NCI-H2196 (cell line): ENCODE data around the gene HFM1.
"Not testable (repeated sequence)": the region's sequence is repeated elsewhere in the genome, so short reads cannot be mapped to it uniquely, and the experiment has no call there.

Source experiments
- DNase-seq: peaks from one replicate; lab custom pipeline; 2025; ENCODE audit not compliant: unreplicated experiment; lab: John Stamatoyannopoulos, UW

The HFM1 gene, protein sequence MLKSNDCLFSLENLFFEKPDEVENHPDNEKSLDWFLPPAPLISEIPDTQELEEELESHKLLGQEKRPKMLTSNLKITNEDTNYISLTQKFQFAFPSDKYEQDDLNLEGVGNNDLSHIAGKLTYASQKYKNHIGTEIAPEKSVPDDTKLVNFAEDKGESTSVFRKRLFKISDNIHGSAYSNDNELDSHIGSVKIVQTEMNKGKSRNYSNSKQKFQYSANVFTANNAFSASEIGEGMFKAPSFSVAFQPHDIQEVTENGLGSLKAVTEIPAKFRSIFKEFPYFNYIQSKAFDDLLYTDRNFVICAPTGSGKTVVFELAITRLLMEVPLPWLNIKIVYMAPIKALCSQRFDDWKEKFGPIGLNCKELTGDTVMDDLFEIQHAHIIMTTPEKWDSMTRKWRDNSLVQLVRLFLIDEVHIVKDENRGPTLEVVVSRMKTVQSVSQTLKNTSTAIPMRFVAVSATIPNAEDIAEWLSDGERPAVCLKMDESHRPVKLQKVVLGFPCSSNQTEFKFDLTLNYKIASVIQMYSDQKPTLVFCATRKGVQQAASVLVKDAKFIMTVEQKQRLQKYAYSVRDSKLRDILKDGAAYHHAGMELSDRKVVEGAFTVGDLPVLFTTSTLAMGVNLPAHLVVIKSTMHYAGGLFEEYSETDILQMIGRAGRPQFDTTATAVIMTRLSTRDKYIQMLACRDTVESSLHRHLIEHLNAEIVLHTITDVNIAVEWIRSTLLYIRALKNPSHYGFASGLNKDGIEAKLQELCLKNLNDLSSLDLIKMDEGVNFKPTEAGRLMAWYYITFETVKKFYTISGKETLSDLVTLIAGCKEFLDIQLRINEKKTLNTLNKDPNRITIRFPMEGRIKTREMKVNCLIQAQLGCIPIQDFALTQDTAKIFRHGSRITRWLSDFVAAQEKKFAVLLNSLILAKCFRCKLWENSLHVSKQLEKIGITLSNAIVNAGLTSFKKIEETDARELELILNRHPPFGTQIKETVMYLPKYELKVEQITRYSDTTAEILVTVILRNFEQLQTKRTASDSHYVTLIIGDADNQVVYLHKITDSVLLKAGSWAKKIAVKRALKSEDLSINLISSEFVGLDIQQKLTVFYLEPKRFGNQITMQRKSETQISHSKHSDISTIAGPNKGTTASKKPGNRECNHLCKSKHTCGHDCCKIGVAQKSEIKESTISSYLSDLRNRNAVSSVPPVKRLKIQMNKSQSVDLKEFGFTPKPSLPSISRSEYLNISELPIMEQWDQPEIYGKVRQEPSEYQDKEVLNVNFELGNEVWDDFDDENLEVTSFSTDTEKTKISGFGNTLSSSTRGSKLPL (N-terminal part only)

DNA sequence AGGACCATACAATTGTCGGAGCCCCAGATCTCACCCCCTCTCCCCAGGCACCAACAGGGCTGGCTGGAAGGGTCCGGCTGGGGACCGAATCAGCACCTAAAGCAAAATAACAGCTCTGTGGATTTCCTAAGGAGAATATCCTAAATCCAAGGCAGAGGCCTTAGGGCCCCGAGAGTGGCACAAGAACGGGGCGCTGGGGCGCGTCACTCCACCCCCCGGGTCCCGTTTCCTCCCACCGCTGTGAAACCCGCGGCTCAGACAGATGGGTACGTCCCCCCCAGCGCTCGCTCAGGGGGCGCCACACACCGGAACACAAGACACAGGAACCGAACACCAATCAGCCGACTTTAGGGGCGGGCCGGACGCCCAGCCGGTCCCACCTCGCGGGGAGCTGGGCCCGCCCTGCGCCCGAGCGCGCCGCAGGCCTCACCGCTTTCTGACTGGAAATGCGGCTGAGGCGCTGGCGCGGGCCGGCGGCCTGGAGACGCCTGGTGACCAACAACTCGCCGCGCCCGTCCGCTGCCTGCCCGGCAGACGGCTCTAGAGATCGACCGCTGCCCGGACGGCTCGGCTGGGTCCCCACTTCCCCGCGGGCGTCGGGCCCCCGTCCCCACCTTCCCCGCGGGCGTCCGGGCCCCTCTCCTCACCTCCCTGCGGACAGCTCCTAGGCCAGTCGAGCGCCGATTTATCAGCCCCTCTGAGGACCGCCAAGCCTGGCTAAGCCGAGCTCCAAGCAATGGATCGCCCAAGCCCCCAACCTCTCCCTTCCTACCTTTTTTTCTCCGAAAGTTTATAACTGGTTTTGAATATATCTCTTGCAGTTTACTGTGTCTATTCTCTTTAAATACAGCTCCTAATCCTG is at the start of gene HFM1:
Gene HFM1 (minus strand): TSS at position 687 of the 862 bp plus-strand sequence. CDS start 3,755 bp downstream, outside the sequence.
- peak; percentile 83 for DNase-seq

GRCh38 chr1:91454136-91454535 is 49.5 kb upstream of the HFM1 start:
- no peak for DNase-seq

DNA sequence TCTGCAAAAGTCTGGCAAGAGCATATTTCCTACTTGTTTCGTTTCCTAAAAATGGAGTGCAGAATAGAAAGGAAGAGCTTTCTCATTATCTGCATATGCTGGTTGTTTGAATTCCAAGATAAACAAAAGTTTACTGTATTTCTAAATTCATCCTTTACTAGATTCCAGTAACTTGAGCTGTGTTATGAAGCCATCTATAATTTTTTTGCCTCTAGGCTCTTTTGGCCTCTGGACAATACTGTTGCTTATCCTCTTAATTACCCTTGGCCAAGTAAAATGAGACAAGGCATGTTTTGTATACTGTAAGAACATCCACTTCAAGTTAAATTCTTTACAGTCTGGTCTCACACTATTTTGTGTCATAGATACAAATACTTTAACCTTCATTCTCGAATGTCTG is 45.6 kb upstream of the HFM1 start:
- peak; percentile 18 for DNase-seq

GRCh38 chr1:91447782-91448181 is 43.1 kb upstream of the HFM1 start:
- not testable (repeated sequence) for DNase-seq

DNA sequence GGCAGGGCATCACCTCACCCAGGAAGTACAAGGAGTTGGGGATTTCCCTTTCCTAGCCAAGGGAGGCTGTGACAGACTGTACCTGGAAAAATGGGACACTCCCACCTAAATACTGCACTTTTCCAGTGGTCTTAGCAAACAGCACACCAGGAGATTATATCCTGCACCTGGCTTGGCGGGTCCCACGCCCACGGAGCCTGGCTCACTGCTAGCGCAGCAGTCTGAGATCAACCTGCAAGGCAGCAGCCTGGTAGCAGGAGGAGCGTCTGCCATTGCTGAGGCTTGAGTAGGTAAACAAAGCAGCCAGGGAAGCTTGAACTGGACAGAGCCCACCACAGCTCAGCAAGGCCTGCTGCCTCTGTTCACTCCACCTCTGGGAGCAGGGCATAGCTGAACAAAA is 37.3 kb upstream of the HFM1 start:
- DNase-seq, result not testable (repeated sequence)

- DNase-seq, result peak; percentile 26
Observed at GRCh38 chr1:91440847-91441246, 36.2 kb upstream of the HFM1 start.

DNA sequence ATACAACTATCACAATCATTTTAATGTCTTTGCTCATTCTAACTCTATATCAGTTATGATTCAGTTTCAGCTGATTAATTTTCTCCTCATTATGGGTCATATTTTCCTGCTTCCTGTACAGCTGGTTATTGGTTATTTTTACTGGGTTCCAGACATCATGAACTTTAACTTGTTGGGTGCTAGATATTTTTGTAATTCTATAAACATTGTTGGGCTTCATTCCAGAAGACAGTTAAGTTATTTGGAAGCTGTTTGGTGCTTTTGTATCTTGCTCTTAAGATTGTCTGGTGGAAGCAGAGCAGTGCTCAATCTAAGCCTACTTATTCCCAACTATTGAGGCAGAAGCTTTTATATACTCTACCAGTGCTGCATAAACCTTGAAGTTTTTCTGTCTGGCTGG is 34.4 kb upstream of the HFM1 start:
- DNase-seq, result no peak

DNA sequence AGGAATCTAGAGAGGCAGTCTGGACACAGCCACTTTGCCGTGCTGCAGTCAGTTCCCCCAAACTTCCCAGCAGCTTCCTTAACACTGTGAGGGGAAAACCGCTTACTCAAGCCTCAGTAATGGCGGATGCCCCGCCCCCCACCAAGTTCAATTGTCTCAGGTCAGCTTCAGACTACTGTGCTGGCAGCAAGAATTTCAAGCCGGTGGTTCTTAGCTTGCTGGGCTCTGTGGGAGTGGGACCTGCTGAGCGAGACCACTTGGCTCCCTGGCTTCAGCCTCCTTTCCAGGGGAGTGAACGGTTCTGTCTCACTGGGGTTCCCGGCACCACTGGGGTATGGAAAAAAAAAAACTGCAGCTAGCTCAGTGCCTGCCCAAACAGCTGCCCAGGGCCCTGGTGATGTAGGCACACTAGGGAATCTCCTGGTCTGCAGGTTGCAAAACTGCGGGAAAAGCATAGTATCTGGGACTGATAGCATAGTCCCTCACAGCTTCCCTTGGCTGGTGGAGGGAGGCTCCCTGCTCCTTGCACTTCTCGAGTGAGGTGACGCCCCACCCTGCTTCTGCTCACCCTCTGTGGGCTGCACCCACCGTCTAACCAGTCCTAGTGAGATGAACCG is 23.7 kb upstream of the HFM1 start:
- DNase-seq, result no peak

DNA sequence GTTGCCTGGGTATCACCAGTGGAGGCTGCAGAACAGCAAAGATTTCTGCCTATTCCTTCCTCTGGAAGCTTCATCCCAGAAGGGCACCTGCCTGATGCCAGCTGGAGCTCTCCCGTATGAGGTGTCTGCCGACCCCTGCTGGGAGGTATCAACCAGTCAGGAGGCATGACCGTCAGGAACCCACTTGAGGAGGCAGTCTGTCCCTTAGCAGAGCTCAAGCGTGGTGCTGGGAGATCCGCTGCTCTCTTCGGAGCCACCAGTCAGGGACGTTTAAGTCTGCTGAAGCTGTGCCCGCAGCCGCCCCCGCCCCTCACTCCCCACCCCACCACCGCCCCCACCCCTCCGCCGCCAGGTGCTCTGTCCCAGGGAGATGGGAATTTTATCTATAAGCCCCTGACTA is 23.1 kb upstream of the HFM1 start:
- DNase-seq, result no peak

- not testable (repeated sequence) for DNase-seq
Observed at GRCh38 chr1:91422523-91422922, 17.9 kb upstream of the HFM1 start.

- no peak for DNase-seq
Observed at GRCh38 chr1:91412371-91412770, 7.7 kb upstream of the HFM1 start.

- DNase-seq, result no peak
Observed at GRCh38 chr1:91406773-91407389, 2.2 kb upstream of the HFM1 start.

DNA sequence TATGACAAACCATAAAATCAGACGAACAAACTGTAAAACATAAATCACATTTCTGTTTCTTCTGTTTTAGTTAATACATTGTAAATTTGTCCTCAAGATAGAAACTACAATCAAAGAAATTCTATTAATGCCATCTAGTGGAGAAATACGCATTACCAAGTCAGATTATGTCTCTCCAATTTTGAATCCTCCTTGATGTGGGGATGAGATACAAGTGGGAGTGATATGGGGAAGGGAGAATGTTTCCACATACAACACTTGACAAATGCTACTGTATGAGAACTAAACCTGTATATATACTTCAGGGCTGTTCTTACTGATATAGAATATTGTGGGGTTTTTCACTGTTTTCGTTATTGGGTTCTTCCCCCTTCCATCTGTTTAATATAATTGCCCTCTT is 2.6 kb downstream of the HFM1 start:
- DNase-seq, result peak; percentile 41

GRCh38 chr1:91400133-91400725 is 4.4 kb downstream of the HFM1 start:
- no peak for DNase-seq

DNA sequence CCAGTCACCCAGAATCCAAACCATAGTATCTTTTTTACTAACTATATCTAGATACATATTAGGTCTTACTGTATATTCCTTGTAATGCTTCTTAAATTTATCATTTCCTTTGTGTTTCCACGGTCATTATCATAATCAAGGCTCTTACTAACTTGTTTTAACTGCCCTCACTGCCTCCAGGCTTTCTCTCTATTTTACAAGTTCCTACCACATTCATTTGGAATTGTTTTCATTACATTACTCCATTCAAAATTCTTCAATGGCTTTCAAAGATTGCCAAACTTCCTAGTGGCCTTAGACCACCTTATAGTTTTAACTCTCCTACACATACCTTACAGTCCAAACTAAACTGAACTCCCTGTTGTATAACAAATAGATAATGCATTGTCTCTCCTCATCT is 6.3 kb downstream of the HFM1 start:
- no peak for DNase-seq

GRCh38 chr1:91397605-91398004 is 7.0 kb downstream of the HFM1 start:
- no peak for DNase-seq

GRCh38 chr1:91393042-91393441 is 11.6 kb downstream of the HFM1 start:
- DNase-seq, result no peak

DNA sequence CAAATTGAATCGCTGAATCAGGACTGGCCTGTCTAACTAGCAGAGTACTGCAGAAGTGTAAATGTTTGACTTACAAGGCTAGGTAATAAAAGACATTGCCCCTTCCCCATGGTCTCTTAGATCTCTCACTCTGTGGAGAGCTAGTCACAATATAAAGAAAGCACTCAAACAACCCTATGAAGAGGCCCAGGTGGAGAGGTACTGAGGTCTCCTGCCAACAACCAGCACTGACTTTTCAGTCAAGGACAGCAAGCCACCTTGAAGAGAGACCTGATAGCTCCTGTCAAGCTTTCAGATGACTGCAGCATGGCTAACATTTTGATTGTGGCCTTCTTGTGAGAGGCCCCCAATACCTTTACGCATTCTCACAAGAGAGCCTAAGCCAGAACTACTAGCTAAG is 18.5 kb downstream of the HFM1 start:
- no peak for DNase-seq

- no peak for DNase-seq
Observed at GRCh38 chr1:91383456-91383855, 21.2 kb downstream of the HFM1 start.
